ENCODE measurements around the gene KRT12. TPM values are rescaled to one million over a fixed set of nuclear protein-coding genes. Genes with fewer than 3 reads are reported as not detected.

The KRT12 gene
- total RNA-seq, 3 donors from 2014 or later (not counting 1 experiment from before 2014, with no cell fraction given) = not detected

GRCh38 chr17:40848583-40849235 is 18.3 kb downstream of the KRT12 start:
- H3K36me3 ChIP-seq (ENCODE audit: control insufficient read depth, insufficient read depth, low read length) = no peaks in the 10 kb centered on the region
- DNase-seq (no peak), ATAC-seq (no peak)
- peaks cover 45 to 59% of the 10 kb centered on the region in 2 donors for H3K27me3 Mint-ChIP-seq (ENCODE audit: low read depth in 2 of 2)
- intact Hi-C loops (cut with micrococcal nuclease) = no loop called here
- WGBS (ENCODE audit: insufficient coverage) = 89% methylated on average over 1 of the region's 1 CpG
- no peaks in the 10 kb centered on the region for H3K9me3 ChIP-seq (ENCODE audit: control insufficient read depth, insufficient read depth, low read length)
- H3K27ac ChIP-seq (ENCODE audit: low read length) = no peak overlapping the region
- H3K27me3 ChIP-seq (ENCODE audit: control insufficient read depth, insufficient read depth, low read length) = peaks cover 9% of the 10 kb centered on the region
- no peaks in the 10 kb centered on the region for H3K4me1 Mint-ChIP-seq
- no peaks in the 10 kb centered on the region for H3K36me3 Mint-ChIP-seq
- TF ChIP-seq CTCF (IDR thresholded peaks at IDR 0.05) = no peak
- no peaks in the 10 kb centered on the region for H3K9me3 Mint-ChIP-seq
- H3K4me3 Mint-ChIP-seq = no peak overlapping the region
- no peak overlapping the region for H3K27ac Mint-ChIP-seq
- H3K4me1 ChIP-seq (ENCODE audit: control insufficient read depth, insufficient read depth, low read length) = no peaks in the 10 kb centered on the region
- H3K4me3 ChIP-seq (ENCODE audit: low read length) = no peak overlapping the region

- Mint-ChIP-seq H3K4me3 (no peak overlapping the region), H3K4me1 (no peaks in the 10 kb centered on the region), H3K36me3 (no peaks in the 10 kb centered on the region), H3K27ac (no peak overlapping the region), H3K27me3 (ENCODE audit: low read depth in 2 of 2) (peaks cover 37 to 58% of the 10 kb centered on the region in 2 donors), H3K9me3 (no peaks in the 10 kb centered on the region)
- no peak overlapping the region for H3K27ac ChIP-seq (ENCODE audit: low read length)
- no peaks in the 10 kb centered on the region for H3K36me3 ChIP-seq (ENCODE audit: control insufficient read depth, insufficient read depth, low read length)
- H3K4me1 ChIP-seq (ENCODE audit: control insufficient read depth, insufficient read depth, low read length) = no peaks in the 10 kb centered on the region
- peaks cover 5% of the 10 kb centered on the region for H3K27me3 ChIP-seq (ENCODE audit: control insufficient read depth, insufficient read depth, low read length)
- no peak overlapping the region for H3K4me3 ChIP-seq (ENCODE audit: low read length)
- no peak for TF ChIP-seq CTCF (IDR thresholded peaks at IDR 0.05)
- H3K9me3 ChIP-seq (ENCODE audit: control insufficient read depth, insufficient read depth, low read length) = no peaks in the 10 kb centered on the region
- DNase-seq (no peak), ATAC-seq (no peak)
- intact Hi-C loops (cut with micrococcal nuclease) = loop anchor here (1.0 kb wide), 1 partner anchor 36 kb away; no protein-coding TSS in a partner anchor
- 48% methylated on average over 1 of the region's 1 CpG for WGBS (ENCODE audit: insufficient coverage)
Measured at GRCh38 chr17:40846515-40847144, 20.4 kb downstream of the KRT12 start.

- Histone ChIP-seq H3K4me1 (ENCODE audit: control insufficient read depth, insufficient read depth, low read length) (no peaks in the 10 kb centered on the region), H3K27me3 (ENCODE audit: control insufficient read depth, insufficient read depth, low read length) (peaks cover 2% of the 10 kb centered on the region), H3K9me3 (ENCODE audit: control insufficient read depth, insufficient read depth, low read length) (no peaks in the 10 kb centered on the region), H3K27ac (ENCODE audit: low read length) (no peak overlapping the region), H3K4me3 (ENCODE audit: low read length) (no peak overlapping the region), H3K36me3 (ENCODE audit: control insufficient read depth, insufficient read depth, low read length) (no peaks in the 10 kb centered on the region)
- ATAC-seq = no peak
- Mint-ChIP-seq H3K4me3 (no peak overlapping the region), H3K36me3 (no peaks in the 10 kb centered on the region), H3K27ac (no peak overlapping the region), H3K27me3 (ENCODE audit: low read depth in 2 of 2) (peaks cover 34 to 59% of the 10 kb centered on the region in 2 donors), H3K4me1 (no peaks in the 10 kb centered on the region), H3K9me3 (no peaks in the 10 kb centered on the region)
- 91% methylated on average over 4 of the region's 4 CpGs for WGBS (ENCODE audit: insufficient coverage)
- no peak for TF ChIP-seq CTCF (IDR thresholded peaks at IDR 0.05)
- DNase-seq = no peak
- intact Hi-C loops (cut with micrococcal nuclease) = no loop called here
Measured at GRCh38 chr17:40844671-40845107, 22.3 kb downstream of the KRT12 start.

Data from natural killer cell (primary cell).